Immature natural killer cell (primary cell): Measurements from ENCODE around the gene KCTD18. TPM values are rescaled to one million over a fixed set of nuclear protein-coding genes. Genes with fewer than 3 reads are reported as not detected.
A peak's percentile ranks its signal among the peaks of the same experiment; 100 is the strongest.

ENCODE experiments used
- DNase-seq, 3 donors: peaks; one replicate each; pipeline ENCODE4 v3.0.0; 2022; ENCODE audit warnings: mixed read lengths in 1 of 3
- H3K27ac Mint-ChIP-seq, 6 donors: one replicate each; pipeline ENCODE4 v1.8.0; 2020; ENCODE audit warnings: mixed read lengths in 6 of 6, mild to moderate bottlenecking in 5 of 6, inconsistent platforms in 4 of 6, moderate library complexity in 3 of 6
- H3K27me3 Mint-ChIP-seq, 3 donors: one replicate each; pipeline ENCODE4 v1.8.0; 2020 to 2021; ENCODE audit warnings: low read depth in 3 of 3, mild to moderate bottlenecking in 3 of 3, mixed read lengths in 3 of 3, moderate library complexity in 3 of 3, inconsistent platforms in 1 of 3
- H3K36me3 Mint-ChIP-seq, 3 donors: one replicate each; pipeline ENCODE4 v1.8.0; 2020; ENCODE audit warnings: mixed read lengths in 3 of 3, inconsistent platforms in 2 of 3, mild to moderate bottlenecking in 2 of 3
- H3K4me1 Mint-ChIP-seq, 2 donors: one replicate each; pipeline ENCODE4 v1.8.0; 2020; ENCODE audit warnings: inconsistent platforms in 2 of 2, mild to moderate bottlenecking in 2 of 2, mixed read lengths in 2 of 2, moderate library complexity in 1 of 2
- H3K4me3 Mint-ChIP-seq, 5 donors: one replicate each; pipeline ENCODE4 v1.8.0; 2020; ENCODE audit warnings: mild to moderate bottlenecking in 5 of 5, mixed read lengths in 5 of 5, inconsistent platforms in 3 of 5, moderate library complexity in 3 of 5
- H3K9me3 Mint-ChIP-seq, 6 donors: one replicate each; pipeline ENCODE4 v1.8.0; 2020; ENCODE audit warnings: mild to moderate bottlenecking in 6 of 6, mixed read lengths in 6 of 6, inconsistent platforms in 4 of 6, moderate library complexity in 3 of 6
- polyA plus RNA-seq, 3 donors: library from polyadenylated mRNA; unstranded; fragments of 300-500 nt; fragmentation: Illumina TruSeq; gene quantifications; one replicate each; pipeline ENCODE4 v1.2.3, GENCODE V29; 2021

Gene KCTD18
- polyA plus RNA-seq, 3 donors from 2014 or later: 15.5 to 19.9 (median 16.0) TPM

- no peaks in the 10 kb centered on the region for H3K9me3 Mint-ChIP-seq
- H3K4me1 Mint-ChIP-seq: peaks cover 23 to 48% of the 10 kb centered on the region in 2 donors
- H3K4me3 Mint-ChIP-seq: no peak overlapping the region
- H3K36me3 Mint-ChIP-seq: peaks cover 9 to 12% (median 12%) of the 10 kb centered on the region in 3 donors
- peaks cover 0 to 8% (median 3%) of the 10 kb centered on the region in 3 donors for H3K27me3 Mint-ChIP-seq
- no peak for DNase-seq
- no peak overlapping the region for H3K27ac Mint-ChIP-seq
Measured at GRCh38 chr2:200507179-200507578, 2.7 kb downstream of the KCTD18 start.

- no peak overlapping the region for H3K4me3 Mint-ChIP-seq
- H3K4me1 Mint-ChIP-seq: peaks cover 23 to 48% of the 10 kb centered on the region in 2 donors
- peak overlapping the region in 1 of 6 donors; percentile 27 for H3K27ac Mint-ChIP-seq
- DNase-seq: no peak
- peaks cover 10 to 15% (median 13%) of the 10 kb centered on the region in 3 donors for H3K36me3 Mint-ChIP-seq
- peaks cover 0 to 8% (median 3%) of the 10 kb centered on the region in 3 donors for H3K27me3 Mint-ChIP-seq
- H3K9me3 Mint-ChIP-seq: no peaks in the 10 kb centered on the region
Measured at GRCh38 chr2:200506679-200507078, 3.2 kb downstream of the KCTD18 start.

GRCh38 chr2:200502196-200502595, 7.7 kb downstream of the KCTD18 start:
- peaks cover 13 to 33% (median 23%) of the 10 kb centered on the region in 3 donors for H3K36me3 Mint-ChIP-seq
- H3K9me3 Mint-ChIP-seq: no peaks in the 10 kb centered on the region
- DNase-seq: no peak
- H3K27me3 Mint-ChIP-seq: no peaks in the 10 kb centered on the region
- no peak overlapping the region for H3K27ac Mint-ChIP-seq
- H3K4me3 Mint-ChIP-seq: no peak overlapping the region
- peaks cover 7 to 28% of the 10 kb centered on the region in 2 donors for H3K4me1 Mint-ChIP-seq

- peaks cover 24 to 44% (median 25%) of the 10 kb centered on the region in 3 donors for H3K36me3 Mint-ChIP-seq
- DNase-seq: no peak
- H3K27ac Mint-ChIP-seq: no peak overlapping the region
- peaks cover 3 to 9% of the 10 kb centered on the region in 2 donors for H3K4me1 Mint-ChIP-seq
- no peaks in the 10 kb centered on the region for H3K9me3 Mint-ChIP-seq
- H3K4me3 Mint-ChIP-seq: no peak overlapping the region
- H3K27me3 Mint-ChIP-seq: no peaks in the 10 kb centered on the region
Measured at GRCh38 chr2:200498402-200499162, 11.3 kb downstream of the KCTD18 start.

GRCh38 chr2:200496696-200497095, 13.2 kb downstream of the KCTD18 start:
- no peak overlapping the region for H3K4me3 Mint-ChIP-seq
- no peaks in the 10 kb centered on the region for H3K4me1 Mint-ChIP-seq
- DNase-seq: no peak
- H3K27me3 Mint-ChIP-seq: no peaks in the 10 kb centered on the region
- no peaks in the 10 kb centered on the region for H3K9me3 Mint-ChIP-seq
- H3K36me3 Mint-ChIP-seq: peaks cover 21 to 50% (median 22%) of the 10 kb centered on the region in 3 donors
- H3K27ac Mint-ChIP-seq: no peak overlapping the region

GRCh38 chr2:200494048-200494447, 15.8 kb downstream of the KCTD18 start:
- Mint-ChIP-seq H3K36me3 (peaks cover 29 to 64% (median 37%) of the 10 kb centered on the region in 3 donors), H3K27me3 (no peaks in the 10 kb centered on the region), H3K4me1 (no peaks in the 10 kb centered on the region), H3K9me3 (no peaks in the 10 kb centered on the region), H3K4me3 (no peak overlapping the region), H3K27ac (no peak overlapping the region)
- no peak for DNase-seq

GRCh38 chr2:200492656-200493055, 17.2 kb downstream of the KCTD18 start:
- Mint-ChIP-seq H3K9me3 (no peaks in the 10 kb centered on the region), H3K4me1 (no peaks in the 10 kb centered on the region), H3K27me3 (no peaks in the 10 kb centered on the region), H3K27ac (no peak overlapping the region), H3K4me3 (no peak overlapping the region), H3K36me3 (peaks cover 27 to 56% (median 37%) of the 10 kb centered on the region in 3 donors)
- DNase-seq: no peak

GRCh38 chr2:200490001-200490400, 19.9 kb downstream of the KCTD18 start:
- H3K9me3 Mint-ChIP-seq: no peaks in the 10 kb centered on the region
- H3K27ac Mint-ChIP-seq: no peak overlapping the region
- no peak overlapping the region for H3K4me3 Mint-ChIP-seq
- peaks cover 25 to 49% (median 34%) of the 10 kb centered on the region in 3 donors for H3K36me3 Mint-ChIP-seq
- no peaks in the 10 kb centered on the region for H3K27me3 Mint-ChIP-seq
- no peaks in the 10 kb centered on the region for H3K4me1 Mint-ChIP-seq
- DNase-seq: no peak

- no peak overlapping the region for H3K4me3 Mint-ChIP-seq
Measured at GRCh38 chr2:200488169-200488568, 21.7 kb downstream of the KCTD18 start.

GRCh38 chr2:200486529-200486928, 23.3 kb downstream of the KCTD18 start:
- no peak overlapping the region for H3K27ac Mint-ChIP-seq
- peaks cover 0 to 1% (median 0%) of the 10 kb centered on the region in 3 donors for H3K27me3 Mint-ChIP-seq
- no peaks in the 10 kb centered on the region for H3K9me3 Mint-ChIP-seq
- H3K4me1 Mint-ChIP-seq: peaks cover 0 to under 1% of the 10 kb centered on the region in 2 donors
- peaks cover 14 to 21% (median 15%) of the 10 kb centered on the region in 3 donors for H3K36me3 Mint-ChIP-seq
- H3K4me3 Mint-ChIP-seq: no peak overlapping the region
- DNase-seq: no peak

More at GRCh38 chr2:200488169-200488568, 21.7 kb downstream of the KCTD18 start:
- no peak for DNase-seq
- Mint-ChIP-seq H3K27me3 (peaks cover 0 to 1% (median 0%) of the 10 kb centered on the region in 3 donors), H3K36me3 (peaks cover 21 to 36% (median 24%) of the 10 kb centered on the region in 3 donors), H3K4me1 (no peaks in the 10 kb centered on the region), H3K27ac (no peak overlapping the region), H3K9me3 (no peaks in the 10 kb centered on the region)

GRCh38 chr2:200484934-200485333, 24.9 kb downstream of the KCTD18 start:
- H3K4me1 Mint-ChIP-seq: peaks cover 0 to 4% of the 10 kb centered on the region in 2 donors
- peaks cover 4 to 9% (median 6%) of the 10 kb centered on the region in 3 donors for H3K36me3 Mint-ChIP-seq
- DNase-seq: no peak
- H3K4me3 Mint-ChIP-seq: no peak overlapping the region
- H3K27me3 Mint-ChIP-seq: peaks cover 0 to 1% (median 0%) of the 10 kb centered on the region in 3 donors
- no peaks in the 10 kb centered on the region for H3K9me3 Mint-ChIP-seq
- no peak overlapping the region for H3K27ac Mint-ChIP-seq

GRCh38 chr2:200483729-200484198, 26.1 kb downstream of the KCTD18 start:
- Mint-ChIP-seq H3K4me1 (peaks cover 0 to 4% of the 10 kb centered on the region in 2 donors), H3K27me3 (peaks cover 0 to 1% (median 0%) of the 10 kb centered on the region in 3 donors), H3K4me3 (no peak overlapping the region), H3K9me3 (no peaks in the 10 kb centered on the region), H3K36me3 (peaks cover 0 to 4% (median 3%) of the 10 kb centered on the region in 3 donors), H3K27ac (no peak overlapping the region)
- DNase-seq: no peak

- Mint-ChIP-seq H3K36me3 (peaks cover 0 to 3% (median 0%) of the 10 kb centered on the region in 3 donors), H3K27me3 (peaks cover 0 to 1% (median 1%) of the 10 kb centered on the region in 3 donors), H3K4me1 (peaks cover 0 to 4% of the 10 kb centered on the region in 2 donors), H3K9me3 (no peaks in the 10 kb centered on the region), H3K27ac (no peak overlapping the region), H3K4me3 (no peak overlapping the region)
- DNase-seq: no peak
Measured at GRCh38 chr2:200482194-200482593, 27.7 kb downstream of the KCTD18 start.

- DNase-seq: no peak
- Mint-ChIP-seq H3K27ac (no peak overlapping the region), H3K36me3 (peaks cover 0 to 3% (median 0%) of the 10 kb centered on the region in 3 donors), H3K4me1 (peaks cover 0 to 4% of the 10 kb centered on the region in 2 donors), H3K4me3 (no peak overlapping the region), H3K27me3 (peaks cover 0 to 1% (median 1%) of the 10 kb centered on the region in 3 donors), H3K9me3 (no peaks in the 10 kb centered on the region)
Measured at GRCh38 chr2:200479692-200480265, 30.1 kb downstream of the KCTD18 start.
